Right ventricle myocardium inferior (tissue), 1 donor: ENCODE results near the gene CERS1. TPM values are rescaled to one million over a fixed set of nuclear protein-coding genes. Genes with fewer than 3 reads are reported as not detected.
A peak's percentile ranks its signal among the peaks of the same experiment; 100 is the strongest.

Experiments
- ATAC-seq: fragments of 200-7000 bp; cut with Tn5 transposase; one replicate; pipeline ENCODE4 v1.9.1; 2020; ENCODE audit warnings: mild to moderate bottlenecking, moderate library complexity
- DNase-seq: peaks from one replicate; pipeline ENCODE4 v3.0.0; 2021; ENCODE audit errors: missing footprints
- intact Hi-C: fragments of 100-400 bp; cut with DNase I; formaldehyde crosslinking; loops from one replicate; pipeline ENCODE4 v1.11.0; 2022
- total RNA-seq: library from RNA; stranded (reverse); fragmentation: NEBNext Ultra II Directional; extraction: Animal tissue kit (Norgen Biotek cat#: 25700); gene quantifications from one replicate; pipeline ENCODE4 v1.2.1, GENCODE V29; 2021
- donor health status: DM: no; HTN: yes; CAD: no; lungs with severe emphysema.

CERS1 gene
- total RNA-seq, 1 donor from 2014 or later: 0.30 TPM

DNA sequence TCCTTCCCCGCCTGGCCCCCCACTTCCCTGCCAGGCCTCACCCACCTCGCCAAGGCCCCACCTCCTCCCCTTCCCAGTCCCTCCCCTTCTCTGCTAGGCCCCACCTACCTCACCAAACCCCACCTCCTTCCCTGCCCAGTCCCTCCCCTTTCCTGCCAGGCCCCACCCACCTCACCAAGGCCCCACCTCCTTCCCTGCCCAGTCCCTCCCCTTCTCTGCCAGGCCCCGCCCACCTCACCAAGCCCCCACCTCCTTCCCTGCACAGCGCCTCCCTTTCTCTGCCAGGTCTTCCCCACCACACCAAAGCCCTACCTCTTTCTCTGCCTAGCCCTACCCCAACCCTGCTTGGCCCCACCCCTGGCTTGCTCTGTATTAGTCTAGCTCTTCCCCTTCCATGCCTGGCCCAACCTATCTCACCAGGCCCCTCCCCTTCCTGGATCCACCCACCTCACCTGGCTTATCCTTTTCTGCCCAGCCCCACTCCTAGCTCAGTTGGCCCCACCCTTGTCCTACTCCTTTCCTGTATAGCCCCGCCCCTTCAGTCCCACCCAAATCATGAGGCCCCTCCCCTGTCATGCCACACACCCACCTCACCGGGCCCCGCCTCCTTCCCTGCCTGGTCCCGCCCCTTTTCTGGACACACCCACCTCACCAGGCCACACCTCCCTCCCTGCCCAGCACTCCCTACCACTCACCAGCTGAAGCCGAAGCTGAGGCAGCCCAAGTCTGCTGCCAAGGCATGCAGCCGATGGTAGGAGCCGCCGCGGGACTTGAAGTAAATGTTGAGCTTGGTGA lies 16.2 kb downstream of the CERS1 start:
- ATAC-seq (no peak), DNase-seq (no peak)
- intact Hi-C loops: no loop called here

DNA sequence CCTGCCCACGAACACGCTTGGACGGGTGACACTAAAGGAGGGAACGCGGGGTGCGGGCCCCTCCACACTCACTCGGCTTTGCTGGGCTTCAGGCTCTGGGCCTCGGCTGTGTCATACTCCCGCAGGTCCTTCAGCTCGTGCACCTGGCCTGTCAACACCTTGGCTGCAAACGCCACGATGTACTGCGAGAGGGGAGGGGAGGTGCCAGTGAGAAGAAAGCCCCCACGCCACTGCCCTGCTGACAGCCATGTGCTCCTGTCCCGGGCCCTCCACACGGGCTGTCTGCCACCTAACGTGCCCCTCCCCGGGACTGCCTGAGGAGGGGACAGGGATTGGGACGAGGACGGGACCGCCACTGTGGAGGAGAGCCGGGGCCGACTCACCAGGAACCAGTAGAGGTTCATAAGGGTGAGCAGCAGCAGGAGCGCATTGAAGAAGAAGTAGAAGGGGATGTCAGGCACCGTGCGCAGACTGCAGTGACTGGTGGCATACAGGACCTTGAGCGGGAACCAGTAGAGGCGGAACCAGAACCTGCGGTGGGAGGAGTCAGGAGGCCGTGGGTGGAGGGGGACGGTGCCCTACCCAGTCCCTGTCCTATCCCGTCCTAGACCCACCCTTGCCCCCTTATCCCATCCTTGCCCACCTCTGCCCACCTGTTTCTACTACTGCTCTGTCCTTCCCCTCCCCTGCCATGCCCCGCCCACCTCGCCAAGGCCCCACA lies 16.9 kb downstream of the CERS1 start:
- DNase-seq (no peak), ATAC-seq (no peak)
- intact Hi-C loops: no loop called here

DNA sequence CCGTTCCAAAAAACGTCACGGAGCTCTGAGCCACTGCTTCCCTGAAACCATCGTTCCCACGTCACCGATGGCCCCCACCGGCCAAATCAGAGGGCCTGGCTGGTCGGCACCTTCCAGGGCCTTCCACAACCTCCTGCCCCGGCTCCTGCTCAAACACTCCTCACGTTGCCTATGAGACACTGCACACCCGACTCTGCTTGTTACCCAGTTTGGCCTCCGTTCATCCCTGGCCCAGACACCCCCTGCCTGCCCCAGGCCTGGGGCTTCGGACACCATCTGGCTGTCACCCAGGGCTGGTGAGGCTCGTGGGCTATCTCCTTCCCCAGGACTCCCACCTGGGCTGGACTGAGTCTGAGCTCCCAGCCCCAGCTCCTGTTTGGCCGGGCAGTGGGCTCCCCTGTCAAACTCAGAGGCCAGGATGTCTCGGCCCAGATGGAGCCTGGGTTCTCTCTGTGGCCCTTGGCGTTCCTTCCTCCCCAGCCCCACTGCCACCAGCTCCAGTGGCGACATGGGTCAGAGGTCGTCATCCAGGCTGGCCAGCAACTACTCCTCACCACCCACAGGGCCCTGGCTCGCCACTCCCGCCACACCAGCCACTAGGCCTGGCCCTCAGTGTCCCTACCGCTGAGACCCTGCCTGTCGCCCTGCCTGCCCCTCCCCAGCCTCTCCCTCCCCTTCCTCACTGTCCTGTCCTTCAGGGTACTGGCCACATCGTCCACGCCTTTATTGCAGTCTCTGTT lies 17.7 kb downstream of the CERS1 start:
- DNase-seq: no peak
- intact Hi-C loops: no loop called here
- ATAC-seq: no peak

DNA sequence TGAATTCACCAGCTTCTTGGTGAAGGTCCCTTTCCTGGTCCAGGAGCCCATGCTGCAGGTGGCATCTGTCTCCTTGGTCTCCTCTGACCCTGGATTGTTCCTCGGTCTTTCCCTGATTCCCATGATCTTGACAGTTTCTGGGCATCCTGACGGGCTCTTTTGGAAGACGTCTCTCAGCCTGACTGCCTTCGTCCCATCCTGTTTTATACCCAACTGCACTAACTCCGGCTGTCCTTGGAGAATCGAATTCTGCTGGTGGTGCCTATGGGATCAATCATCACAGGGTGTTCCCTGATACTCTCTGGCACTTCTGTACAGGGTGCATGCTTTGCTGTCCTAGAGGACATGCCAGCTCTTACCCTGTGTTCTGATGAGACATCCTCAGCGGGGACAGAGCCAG lies 19.1 kb downstream of the CERS1 start:
- intact Hi-C loops: no loop called here
- no peak for ATAC-seq
- no peak for DNase-seq

DNA sequence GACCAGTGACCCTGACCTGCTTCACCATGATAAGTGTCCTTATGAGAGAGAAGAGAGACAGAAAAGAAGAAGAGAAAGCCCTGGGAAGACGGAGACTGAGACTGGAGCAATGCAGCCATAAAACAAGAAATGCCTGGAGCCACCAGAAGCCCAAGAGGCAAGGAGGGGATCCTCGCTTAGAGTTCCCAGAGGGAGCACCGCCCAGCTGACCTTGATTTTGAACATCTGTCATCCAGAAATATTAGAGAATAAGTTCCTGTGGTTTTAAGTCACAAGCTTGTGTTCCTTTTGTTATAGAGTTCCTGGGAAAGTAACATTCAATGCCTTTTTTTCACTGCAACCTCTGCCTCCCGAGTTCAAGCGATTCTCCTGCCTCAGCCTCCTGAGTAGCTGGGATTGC lies 20.2 kb downstream of the CERS1 start:
- intact Hi-C loops: no loop called here
- no peak for ATAC-seq
- DNase-seq: no peak

DNA sequence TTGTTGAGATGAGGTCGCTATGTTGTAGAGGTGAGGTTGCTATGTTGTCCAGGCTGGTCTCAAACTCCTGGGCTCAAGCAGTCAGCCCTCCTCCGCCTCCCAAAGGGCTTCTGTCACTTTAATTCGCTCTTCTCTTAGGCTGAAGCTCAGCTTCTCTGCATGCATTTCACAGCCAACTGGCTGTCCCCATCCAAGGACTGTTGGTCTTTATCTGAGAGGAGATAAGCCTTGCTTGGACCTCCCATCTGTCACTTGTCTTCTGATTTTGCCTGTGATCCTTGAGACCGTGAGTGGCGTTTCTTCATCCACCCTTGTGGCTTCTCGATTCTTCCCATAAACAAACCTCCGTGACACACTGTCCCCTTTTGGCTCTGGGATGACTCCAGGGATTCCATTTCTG lies 24.4 kb downstream of the CERS1 start:
- ATAC-seq (no peak), DNase-seq (no peak)
- intact Hi-C loops: no loop called here

DNA sequence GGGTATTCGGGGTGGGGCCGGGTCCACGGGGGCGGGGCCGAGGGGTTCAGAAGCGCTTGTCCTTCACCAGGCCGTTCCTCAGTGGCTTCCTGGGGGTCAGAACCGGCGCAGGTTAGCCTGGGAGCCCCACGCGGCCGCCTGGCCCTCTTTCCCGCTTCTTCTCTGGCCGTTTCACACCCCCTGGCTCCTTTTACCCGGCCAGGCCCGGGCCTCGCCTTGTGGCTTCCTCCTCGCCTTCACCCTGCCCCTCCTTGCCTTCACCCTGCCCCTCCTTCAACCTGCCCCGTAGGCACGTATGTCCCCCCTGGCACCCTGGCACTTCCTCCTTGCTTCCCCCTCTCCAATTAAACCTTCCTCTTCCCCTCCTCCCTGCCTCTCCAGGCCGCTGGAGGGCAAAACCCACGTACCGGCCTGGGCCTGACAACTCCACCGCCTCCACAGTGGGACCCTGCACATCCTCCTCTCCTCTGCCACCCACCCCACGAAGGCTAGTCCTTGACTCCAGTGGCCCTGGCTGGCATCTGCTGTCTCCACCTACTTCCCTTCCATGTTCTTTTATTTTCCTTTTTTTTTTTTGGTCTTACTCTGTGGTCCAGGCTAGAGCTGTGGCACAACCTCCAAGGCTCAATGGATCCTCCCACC lies 25.3 kb downstream of the CERS1 start:
- DNase-seq: no peak
- intact Hi-C loops: no loop called here
- no peak for ATAC-seq

DNA sequence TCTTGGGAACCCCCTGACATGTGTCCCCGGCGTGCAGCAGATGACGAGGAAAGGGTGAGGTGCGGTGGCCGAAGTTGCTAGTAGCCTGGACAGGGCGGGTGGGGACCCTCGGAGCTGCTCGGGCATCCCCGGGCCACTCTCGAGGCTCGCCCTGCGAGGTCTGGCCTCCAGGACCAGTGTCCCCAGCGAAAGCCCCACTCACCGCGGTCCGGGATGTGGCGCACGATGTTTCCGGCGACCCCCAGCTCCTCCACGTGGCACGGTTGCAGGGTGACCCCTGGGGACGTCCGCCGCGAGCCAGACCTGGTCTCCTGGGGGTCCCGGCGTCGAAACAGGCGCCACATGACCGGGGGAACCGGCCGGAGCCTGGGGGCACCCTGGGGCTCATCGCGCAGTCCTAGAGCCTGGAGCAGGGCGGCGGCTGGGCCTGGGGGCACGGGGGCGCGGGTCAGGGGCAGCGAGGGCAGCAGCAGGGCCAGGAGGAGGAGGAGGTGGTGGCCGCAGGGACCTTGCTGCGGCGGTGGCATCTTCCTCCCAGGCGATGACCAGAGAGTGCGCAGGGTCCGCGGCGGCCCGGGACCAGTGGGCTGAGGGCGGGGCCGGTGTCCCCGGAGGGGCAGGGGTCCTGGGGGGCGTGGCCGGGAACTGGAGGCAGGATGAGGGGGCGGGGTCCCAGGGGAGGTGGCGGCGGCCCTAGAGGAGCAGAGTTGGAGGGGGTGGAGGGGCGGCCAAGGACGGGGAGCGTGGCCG lies 26.0 kb downstream of the CERS1 start:
- intact Hi-C loops: no loop called here
- DNase-seq (no peak), ATAC-seq (no peak)

DNA sequence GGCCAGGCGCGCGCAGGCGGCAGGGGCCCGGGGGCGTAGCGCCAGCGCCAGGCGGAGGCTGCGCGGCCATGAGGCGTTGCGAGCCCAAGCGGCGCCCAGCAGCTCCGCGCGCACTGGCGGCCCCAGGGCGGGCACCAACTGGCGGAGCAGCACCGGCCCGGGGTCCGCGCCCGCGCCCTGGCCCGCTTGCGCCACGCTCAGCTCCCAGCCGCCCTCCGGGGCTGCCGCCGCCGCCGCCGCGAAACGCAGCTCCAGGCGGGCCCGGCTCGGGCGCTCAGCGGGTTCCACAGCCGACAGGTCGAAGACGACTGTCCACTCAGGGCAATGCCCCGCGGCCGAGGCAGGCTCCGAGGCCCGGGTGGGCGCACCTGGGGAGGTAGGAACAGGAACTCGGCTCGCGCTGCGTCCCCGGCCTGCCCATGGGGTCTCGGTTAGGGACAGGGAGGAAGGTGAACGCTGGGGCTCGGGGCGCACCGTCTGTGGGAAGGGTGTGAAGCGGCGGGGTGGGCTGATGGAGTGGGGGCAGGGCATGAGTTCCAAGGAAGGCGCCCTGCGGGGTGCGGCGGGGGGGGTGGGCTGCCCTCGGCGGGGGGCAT lies 26.8 kb downstream of the CERS1 start:
- no peak for ATAC-seq
- intact Hi-C loops: no loop called here
- no peak for DNase-seq

DNA sequence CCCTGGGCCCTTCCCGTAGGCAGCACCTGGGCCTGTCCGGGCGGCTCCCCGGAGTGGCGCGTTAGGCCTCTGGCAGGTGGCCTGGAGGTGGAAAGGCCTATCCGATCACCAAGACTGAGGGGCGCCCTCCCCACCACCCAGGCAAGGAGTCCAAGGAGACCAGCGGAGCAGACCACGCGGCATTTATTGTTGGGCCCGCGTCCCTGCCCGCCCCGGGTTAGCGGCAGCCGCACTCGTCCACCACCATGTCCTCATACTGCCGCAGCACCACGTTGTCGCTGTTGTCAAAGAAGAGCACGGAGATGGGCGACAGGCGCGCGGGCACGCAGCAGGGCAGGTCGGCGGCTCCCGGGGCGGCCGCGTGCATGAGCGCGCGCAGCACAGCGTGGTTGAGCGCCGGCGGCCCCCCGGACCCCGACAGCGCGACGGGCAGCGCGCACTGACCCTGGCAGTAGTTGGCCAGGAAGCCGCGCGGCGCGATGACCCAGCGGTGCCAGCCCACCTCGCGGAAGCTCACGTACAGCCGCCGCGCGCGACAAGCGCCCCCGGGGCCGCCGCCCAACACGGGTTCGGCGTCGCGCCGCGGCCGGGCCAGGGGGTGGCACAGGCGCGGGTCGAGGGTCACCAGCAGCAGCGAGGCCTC lies 27.5 kb downstream of the CERS1 start:
- no peak for ATAC-seq
- intact Hi-C loops: no loop called here
- DNase-seq: no peak

DNA sequence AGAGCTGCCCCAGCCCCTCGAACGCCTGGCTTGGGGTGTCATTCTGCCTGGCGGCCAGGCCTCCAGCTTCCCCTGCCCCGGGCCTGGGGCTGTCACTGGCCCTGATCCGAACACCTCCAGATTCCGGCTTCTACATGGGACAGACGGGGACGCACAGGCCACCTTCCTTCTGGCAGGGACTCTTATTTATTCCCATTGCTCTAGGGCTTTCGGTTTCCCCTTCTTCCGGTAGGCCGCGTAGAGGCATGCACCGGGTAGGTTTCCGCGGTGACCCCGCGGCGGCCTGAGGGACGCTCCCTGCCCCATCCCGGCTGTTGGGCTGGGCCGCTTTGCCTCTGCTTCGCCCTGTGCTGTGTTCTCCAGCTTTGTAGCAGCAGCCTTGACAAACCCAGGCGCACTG lies 28.2 kb downstream of the CERS1 start:
- intact Hi-C loops: no loop called here
- ATAC-seq: no peak
- no peak for DNase-seq

DNA sequence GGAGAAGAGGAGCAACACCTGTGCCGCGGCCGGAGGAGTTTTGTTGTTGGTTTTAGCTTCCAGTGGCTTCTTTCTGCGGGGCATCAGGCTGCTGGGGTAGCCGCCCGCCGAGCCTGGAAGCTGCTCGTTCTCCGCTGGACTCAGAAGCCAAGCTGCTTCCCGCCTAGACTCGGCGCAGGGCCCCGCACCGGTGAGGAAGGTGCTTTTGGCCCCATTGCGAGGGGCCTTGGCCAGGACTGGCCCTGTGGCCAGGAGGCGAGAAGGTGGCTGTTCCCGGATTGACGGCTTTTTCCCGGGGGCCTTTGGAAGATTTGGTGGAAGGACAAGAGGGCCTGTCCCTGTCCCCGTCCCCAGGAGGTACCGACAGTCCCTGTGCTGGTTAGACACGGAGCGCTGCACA lies 28.8 kb downstream of the CERS1 start:
- no peak for DNase-seq
- intact Hi-C loops: no loop called here
- ATAC-seq: no peak

DNA sequence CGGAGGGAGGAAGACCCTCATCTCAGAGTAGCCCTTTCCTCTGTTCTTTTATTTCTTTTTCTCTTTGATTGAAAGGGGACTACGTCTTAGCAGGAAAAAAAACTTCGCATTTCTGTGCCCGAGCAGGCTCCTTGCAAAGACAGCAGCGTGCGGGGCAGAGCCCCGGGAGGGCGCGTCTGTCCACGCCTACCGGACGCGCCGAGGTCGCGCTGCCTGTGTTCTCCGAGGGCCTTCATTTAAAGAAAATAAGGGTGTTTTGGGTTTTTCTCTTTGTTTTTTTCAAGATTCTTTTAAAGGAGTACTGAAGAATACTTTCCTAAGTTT lies 29.2 kb downstream of the CERS1 start:
- intact Hi-C loops: no loop called here
- no peak for DNase-seq
- ATAC-seq: no peak

DNA sequence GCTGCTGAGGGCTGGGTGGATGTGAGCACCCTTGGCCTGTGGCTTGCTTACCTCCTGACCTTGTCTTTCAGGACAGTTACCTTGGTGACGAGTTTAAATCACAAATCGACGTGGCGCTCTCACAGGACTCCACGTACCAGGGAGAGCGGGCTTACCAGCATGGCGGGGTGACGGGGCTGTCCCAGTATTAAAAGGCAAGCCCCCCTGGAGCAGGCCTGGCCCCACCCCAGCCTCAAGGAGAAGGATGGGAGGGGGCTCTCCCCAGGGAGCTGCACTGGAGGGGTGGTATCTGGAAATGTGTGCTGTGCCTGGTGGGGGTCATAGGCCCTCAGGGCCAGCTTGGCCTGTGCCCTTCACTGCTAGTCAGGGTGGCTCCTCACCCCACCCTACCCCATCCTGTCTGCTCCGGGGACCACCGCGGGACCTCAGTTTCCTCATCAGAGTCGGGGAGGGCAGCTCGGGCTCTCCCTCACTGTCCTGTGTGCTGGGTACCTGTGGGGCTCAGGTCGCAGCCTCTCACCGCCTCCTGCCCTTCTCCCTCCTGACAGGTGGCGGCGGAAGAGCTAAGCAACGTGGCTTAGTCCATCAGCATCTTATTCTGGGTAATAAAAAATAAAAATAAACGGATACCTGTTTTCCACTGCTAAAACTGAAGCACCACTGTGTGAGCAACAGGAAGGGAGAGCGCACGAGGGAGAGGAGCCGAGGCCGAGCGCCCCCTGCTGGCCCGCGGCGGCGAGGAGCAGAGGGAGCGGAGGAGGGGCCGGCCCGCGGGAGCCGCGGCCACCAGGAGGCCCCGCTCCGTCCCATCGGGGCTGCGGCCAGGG lies 29.8 kb downstream of the CERS1 start:
- DNase-seq: peak; percentile 91
- intact Hi-C loops: no loop called here

DNA sequence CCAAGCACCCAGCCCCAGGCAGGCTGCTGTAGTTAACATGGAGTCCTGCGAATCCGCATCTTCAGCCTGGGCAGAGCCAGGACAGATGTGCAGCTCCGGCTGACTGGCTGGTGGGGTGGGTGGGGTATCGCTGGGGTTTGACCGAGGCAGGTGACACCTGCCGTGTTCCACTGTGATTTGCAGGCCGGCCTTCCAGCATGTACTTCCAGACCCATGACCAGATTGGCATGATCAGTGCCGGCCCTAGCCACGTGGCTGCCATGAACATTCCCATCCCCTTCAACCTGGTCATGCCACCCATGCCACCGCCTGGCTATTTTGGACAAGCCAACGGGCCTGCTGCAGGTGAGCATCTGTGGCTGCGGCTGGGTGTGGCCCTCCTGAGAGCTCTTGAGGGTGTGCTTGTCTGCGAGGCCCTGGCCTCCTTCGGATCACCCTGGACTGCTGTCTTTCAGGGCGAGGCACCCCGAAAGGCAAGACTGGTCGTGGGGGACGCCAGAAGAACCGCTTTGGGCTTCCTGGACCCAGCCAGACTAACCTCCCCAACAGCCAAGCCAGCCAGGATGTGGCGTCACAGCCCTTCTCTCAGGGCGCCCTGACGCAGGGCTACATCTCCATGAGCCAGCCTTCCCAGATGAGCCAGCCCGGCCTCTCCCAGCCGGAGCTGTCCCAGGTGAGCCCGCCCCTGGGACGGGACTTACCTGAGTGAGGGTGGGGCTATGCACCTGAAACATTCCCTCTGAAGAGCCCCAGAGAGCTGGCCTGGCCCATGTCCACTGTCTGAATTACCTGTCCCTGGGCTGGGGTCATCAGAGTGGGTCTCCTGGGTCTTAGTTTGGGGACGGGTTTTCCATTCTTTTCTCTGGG lies 30.6 kb downstream of the CERS1 start:
- ATAC-seq (no peak), DNase-seq (no peak)
- intact Hi-C loops: no loop called here

More for the DNA sequence above, 29.8 kb downstream of the CERS1 start:
- peak; percentile 78 for ATAC-seq

DNA sequence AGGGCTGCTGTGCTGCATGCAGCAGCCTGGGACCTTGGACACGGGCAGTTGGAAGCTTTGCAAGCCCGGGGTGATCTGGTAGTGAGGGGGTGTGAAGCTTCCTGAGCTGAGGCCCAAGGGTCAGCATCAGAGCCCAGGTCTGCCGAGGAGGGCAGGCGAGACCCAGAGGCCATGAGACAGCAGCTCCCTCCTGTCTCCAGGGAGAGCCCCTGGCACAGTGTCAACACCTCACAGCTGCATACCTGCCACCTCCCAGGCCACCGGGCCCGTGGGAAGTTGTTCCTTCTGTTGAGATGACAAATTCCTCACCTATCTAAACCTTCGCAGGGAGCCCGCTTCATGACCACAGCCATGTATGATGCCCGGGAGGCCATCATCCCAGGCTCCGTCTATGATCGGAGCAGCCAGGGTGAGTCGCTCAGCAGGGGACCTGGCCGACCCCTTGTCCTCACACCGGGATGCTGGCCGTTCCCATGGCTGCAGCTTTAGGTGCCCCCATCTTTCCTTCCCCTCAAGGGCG lies 32.1 kb downstream of the CERS1 start:
- intact Hi-C loops: no loop called here
- no peak for ATAC-seq
- DNase-seq: no peak
